Measurements from ENCODE around the gene NOS1AP. TPM values are rescaled to one million over a fixed set of nuclear protein-coding genes. Genes with fewer than 3 reads are reported as not detected.

NOS1AP gene
- total RNA-seq, 5 donors from 2014 or later (not counting 1 experiment from before 2014, with no cell fraction given) = 0.07 to 0.16 (median 0.09) TPM; not detected in 2

DNA sequence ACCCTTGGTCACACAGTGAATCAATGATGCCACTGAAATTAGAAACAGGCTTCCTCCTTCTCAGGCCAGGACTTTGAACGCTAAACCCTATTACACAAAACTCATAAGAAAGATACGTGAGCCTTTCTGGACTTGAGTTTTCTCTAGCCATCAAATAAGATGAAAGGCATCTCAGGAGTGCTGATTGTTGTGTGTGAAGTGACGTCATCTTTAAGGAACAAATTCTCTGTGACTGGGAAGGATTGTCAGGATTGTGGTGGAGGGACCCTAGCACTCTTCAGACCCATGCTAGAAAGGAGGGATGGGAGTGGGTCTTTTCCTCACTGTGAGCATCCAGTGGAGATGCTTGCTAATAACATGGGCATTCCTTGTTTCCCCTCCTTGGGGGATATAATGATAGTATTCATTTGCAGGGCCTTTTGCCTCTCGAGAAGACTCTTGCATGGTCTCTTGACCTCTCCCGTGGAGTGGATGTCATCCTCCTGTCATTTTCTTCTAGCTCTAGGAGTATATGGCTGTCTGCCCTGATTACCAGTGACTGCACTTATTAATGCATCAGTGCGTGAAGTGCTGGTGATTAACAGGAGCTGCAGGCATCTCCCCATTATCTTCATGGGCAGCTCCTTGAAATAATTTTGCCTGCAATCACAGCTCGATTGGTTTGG lies 267.3 kb downstream of the NOS1AP start:
- POLR2A ChIA-PET = no interaction called here
- no peak for ATAC-seq (replicated peaks in 1 of 4)
- Histone ChIP-seq H3K27ac (ENCODE audit: low read length) (no peak overlapping the region), H3K4me1 (ENCODE audit: control insufficient read depth in 1 of 2, extremely low read depth in 1 of 2, insufficient read depth in 2 of 2, low read length in 2 of 2) (no peaks in the 10 kb centered on the region), H3K27me3 (replicated peaks in 1 of 2; ENCODE audit: control insufficient read depth in 2 of 2, extremely low read depth in 1 of 2, insufficient read depth in 2 of 2, low read length in 1 of 2) (no peaks in the 10 kb centered on the region), H3K36me3 (ENCODE audit: control insufficient read depth in 2 of 2, extremely low read depth in 1 of 2, insufficient read depth in 1 of 2, low read length in 1 of 2) (no peaks in the 10 kb centered on the region), H3K9me3 (no peaks in the 10 kb centered on the region), H3K4me3 (ENCODE audit: control insufficient read depth in 1 of 2, extremely low read depth in 1 of 2, low read length in 1 of 2) (no peak overlapping the region)
- Mint-ChIP-seq H3K36me3 (no peaks in the 10 kb centered on the region), H3K27ac (no peak overlapping the region), H3K4me3 (no peak overlapping the region), H3K4me1 (no peaks in the 10 kb centered on the region), H3K27me3 (peaks cover 16 to 32% of the 10 kb centered on the region in 2 donors), H3K9me3 (no peaks in the 10 kb centered on the region)
- 80% methylated on average over 2 of the region's 7 CpGs for WGBS (ENCODE audit: insufficient coverage)
- CTCF ChIA-PET = no interaction called here
- DNase-seq = no peak

DNA sequence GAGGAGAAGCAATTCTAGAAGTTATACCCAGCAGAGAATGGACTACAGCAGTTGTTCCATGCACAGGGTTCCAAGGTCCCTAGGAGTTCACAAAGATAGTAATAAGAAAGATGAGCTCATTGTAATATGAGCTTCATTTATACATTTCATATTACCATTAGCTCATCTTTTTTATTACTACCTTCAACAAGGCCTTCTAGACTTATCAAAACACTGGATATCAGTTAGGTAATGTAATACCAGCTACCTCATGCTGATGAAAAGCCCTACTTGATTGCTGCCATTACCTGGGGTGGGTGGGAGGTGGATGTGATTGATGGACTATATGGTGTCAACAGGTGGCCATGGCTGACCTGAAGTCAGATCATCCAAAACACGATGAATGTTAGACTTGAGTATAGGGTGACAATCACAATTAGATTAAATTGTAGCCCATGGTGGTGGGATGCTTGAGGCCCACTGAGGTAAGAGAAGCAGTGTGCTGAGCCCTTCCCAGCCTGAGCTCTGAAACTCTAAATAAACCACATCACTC lies 273.0 kb downstream of the NOS1AP start:
- Histone ChIP-seq H3K4me3 (ENCODE audit: control insufficient read depth in 1 of 2, extremely low read depth in 1 of 2, low read length in 1 of 2) (no peak overlapping the region), H3K27ac (ENCODE audit: low read length) (no peak overlapping the region), H3K27me3 (replicated peaks in 1 of 2; ENCODE audit: control insufficient read depth in 2 of 2, extremely low read depth in 1 of 2, insufficient read depth in 2 of 2, low read length in 1 of 2) (no peaks in the 10 kb centered on the region), H3K9me3 (no peaks in the 10 kb centered on the region), H3K36me3 (ENCODE audit: control insufficient read depth in 2 of 2, extremely low read depth in 1 of 2, insufficient read depth in 1 of 2, low read length in 1 of 2) (no peaks in the 10 kb centered on the region), H3K4me1 (ENCODE audit: control insufficient read depth in 1 of 2, extremely low read depth in 1 of 2, insufficient read depth in 2 of 2, low read length in 2 of 2) (no peaks in the 10 kb centered on the region)
- H3K36me3 Mint-ChIP-seq = no peaks in the 10 kb centered on the region
- ATAC-seq (replicated peaks in 1 of 4) (no peak), DNase-seq (no peak)
- H3K27ac Mint-ChIP-seq = no peak overlapping the region
- H3K4me1 Mint-ChIP-seq = no peaks in the 10 kb centered on the region
- POLR2A ChIA-PET = no interaction called here
- no peak overlapping the region for H3K4me3 Mint-ChIP-seq
- H3K9me3 Mint-ChIP-seq = no peaks in the 10 kb centered on the region
- H3K27me3 Mint-ChIP-seq = peaks cover 7 to 19% of the 10 kb centered on the region in 2 donors
- CTCF ChIA-PET = no interaction called here
- WGBS (ENCODE audit: insufficient coverage) = 83% methylated on average over 1 of the region's 1 CpG

DNA sequence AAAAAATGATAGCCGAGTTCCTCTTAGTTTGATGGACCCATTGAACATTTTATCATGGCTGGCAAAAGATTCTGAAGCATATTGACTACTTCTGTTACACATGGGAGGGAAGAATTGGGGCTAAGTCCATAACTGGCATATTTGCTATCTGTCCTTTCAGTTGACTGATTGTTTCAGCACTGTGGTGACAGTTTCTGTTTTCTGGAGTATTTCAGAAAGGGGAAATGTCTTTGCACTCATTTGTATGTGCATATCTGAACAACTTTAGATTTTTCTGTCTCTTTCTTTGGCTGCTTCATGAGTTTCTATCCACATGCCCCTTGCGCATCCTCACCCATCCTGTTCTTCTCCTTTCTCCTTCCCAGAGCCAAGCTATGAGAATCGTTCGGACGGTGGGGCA lies 274.0 kb downstream of the NOS1AP start:
- POLR2A ChIA-PET = no interaction called here
- WGBS (ENCODE audit: insufficient coverage) = 90% methylated on average over 2 of the region's 5 CpGs
- H3K9me3 Mint-ChIP-seq = no peaks in the 10 kb centered on the region

DNA sequence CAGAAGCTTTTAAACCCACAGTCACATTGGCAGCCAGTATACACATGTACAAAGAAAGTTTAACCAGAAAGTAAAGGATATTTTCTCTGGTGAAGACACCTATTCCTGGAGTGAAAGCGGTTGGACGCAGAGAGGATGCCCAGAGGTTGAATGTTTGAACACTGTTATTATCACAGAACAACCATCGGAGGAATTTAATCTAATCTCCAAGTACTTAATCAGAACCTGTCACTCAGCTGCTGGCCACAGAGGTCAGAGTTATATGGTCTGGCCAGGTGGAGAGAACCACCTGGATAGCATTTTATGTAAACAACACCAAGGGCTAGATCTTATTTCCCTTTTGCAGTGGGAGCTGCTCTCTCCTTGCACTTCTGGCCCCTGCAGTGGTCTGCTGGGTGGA lies 277.8 kb downstream of the NOS1AP start:
- no peak overlapping the region for H3K27ac ChIP-seq (ENCODE audit: low read length)
- Mint-ChIP-seq H3K4me1 (no peaks in the 10 kb centered on the region), H3K27ac (no peak overlapping the region), H3K4me3 (no peak overlapping the region), H3K9me3 (no peaks in the 10 kb centered on the region), H3K36me3 (no peaks in the 10 kb centered on the region), H3K27me3 (peaks cover 3 to 10% of the 10 kb centered on the region in 2 donors)
- ATAC-seq (replicated peaks in 1 of 4) (no peak), DNase-seq (no peak)
- H3K36me3 ChIP-seq (ENCODE audit: control insufficient read depth in 2 of 2, extremely low read depth in 1 of 2, insufficient read depth in 1 of 2, low read length in 1 of 2) = no peaks in the 10 kb centered on the region
- H3K9me3 ChIP-seq = no peaks in the 10 kb centered on the region
- CTCF ChIA-PET = no interaction called here
- POLR2A ChIA-PET = no interaction called here
- WGBS (ENCODE audit: insufficient coverage) = 100% methylated on average over 2 of the region's 3 CpGs
- H3K4me1 ChIP-seq (ENCODE audit: control insufficient read depth in 1 of 2, extremely low read depth in 1 of 2, insufficient read depth in 2 of 2, low read length in 2 of 2) = no peaks in the 10 kb centered on the region
- no peak overlapping the region for H3K4me3 ChIP-seq (ENCODE audit: control insufficient read depth in 1 of 2, extremely low read depth in 1 of 2, low read length in 1 of 2)
- H3K27me3 ChIP-seq (replicated peaks in 1 of 2; ENCODE audit: control insufficient read depth in 2 of 2, extremely low read depth in 1 of 2, insufficient read depth in 2 of 2, low read length in 1 of 2) = peaks cover 0 to 2% of the 10 kb centered on the region in 2 experiments

More for the DNA sequence above, 274.0 kb downstream of the NOS1AP start:
- Histone ChIP-seq H3K4me1 (ENCODE audit: control insufficient read depth in 1 of 2, extremely low read depth in 1 of 2, insufficient read depth in 2 of 2, low read length in 2 of 2) (no peaks in the 10 kb centered on the region), H3K27ac (ENCODE audit: low read length) (no peak overlapping the region), H3K27me3 (replicated peaks in 1 of 2; ENCODE audit: control insufficient read depth in 2 of 2, extremely low read depth in 1 of 2, insufficient read depth in 2 of 2, low read length in 1 of 2) (no peaks in the 10 kb centered on the region), H3K36me3 (ENCODE audit: control insufficient read depth in 2 of 2, extremely low read depth in 1 of 2, insufficient read depth in 1 of 2, low read length in 1 of 2) (no peaks in the 10 kb centered on the region), H3K9me3 (no peaks in the 10 kb centered on the region), H3K4me3 (ENCODE audit: control insufficient read depth in 1 of 2, extremely low read depth in 1 of 2, low read length in 1 of 2) (no peak overlapping the region)
- H3K4me1 Mint-ChIP-seq = no peaks in the 10 kb centered on the region
- no peak overlapping the region for H3K4me3 Mint-ChIP-seq
- CTCF ChIA-PET = no interaction called here
- ATAC-seq (replicated peaks in 1 of 4) (no peak), DNase-seq (no peak)
- peaks cover 7 to 12% of the 10 kb centered on the region in 2 donors for H3K27me3 Mint-ChIP-seq
- no peaks in the 10 kb centered on the region for H3K36me3 Mint-ChIP-seq
- H3K27ac Mint-ChIP-seq = no peak overlapping the region

DNA sequence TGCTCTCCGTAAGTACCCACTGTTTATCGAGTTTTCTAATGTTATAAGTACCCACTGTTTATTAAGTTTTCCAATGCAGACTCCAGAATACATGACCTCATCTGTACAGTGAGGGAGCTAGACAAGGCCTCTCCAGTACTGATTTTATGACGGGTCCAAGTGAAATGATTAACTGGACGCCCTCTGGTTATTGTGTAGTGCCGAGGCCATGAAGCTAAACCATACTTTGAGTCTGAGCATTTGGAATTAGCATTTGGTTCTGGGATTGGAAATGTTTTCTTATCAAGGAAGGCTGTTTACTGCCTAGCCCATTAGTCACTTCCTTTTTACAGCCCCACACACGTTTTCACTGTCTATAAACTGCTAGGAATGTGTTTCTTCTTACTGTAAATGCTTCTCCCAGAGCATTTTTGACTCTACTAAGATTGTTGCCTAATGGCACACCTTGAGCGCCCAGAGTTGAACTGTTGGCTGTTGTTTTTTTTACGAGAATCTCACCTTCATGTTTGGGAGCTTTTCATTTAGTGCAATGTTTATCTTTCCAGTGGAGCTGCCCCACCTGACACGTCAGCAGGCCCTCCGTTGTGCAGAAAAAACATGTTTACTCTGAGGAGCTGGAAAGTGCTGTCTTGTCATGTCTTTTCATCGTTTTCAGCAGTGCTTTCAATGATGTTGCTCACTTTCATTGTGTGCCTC lies 280.3 kb downstream of the NOS1AP start:
- Mint-ChIP-seq H3K27me3 (peaks cover 10 to 12% of the 10 kb centered on the region in 2 donors), H3K9me3 (no peaks in the 10 kb centered on the region), H3K4me1 (no peaks in the 10 kb centered on the region), H3K4me3 (no peak overlapping the region), H3K36me3 (no peaks in the 10 kb centered on the region), H3K27ac (no peak overlapping the region)
- ChIA-PET POLR2A (no interaction called here), CTCF (no interaction called here)
- no peak overlapping the region for H3K27ac ChIP-seq (ENCODE audit: low read length)
- H3K27me3 ChIP-seq (replicated peaks in 1 of 2; ENCODE audit: control insufficient read depth in 2 of 2, extremely low read depth in 1 of 2, insufficient read depth in 2 of 2, low read length in 1 of 2) = peaks cover 0 to 6% of the 10 kb centered on the region in 2 experiments
- H3K4me3 ChIP-seq (ENCODE audit: control insufficient read depth in 1 of 2, extremely low read depth in 1 of 2, low read length in 1 of 2) = no peak overlapping the region
- H3K9me3 ChIP-seq = no peaks in the 10 kb centered on the region
- ATAC-seq (replicated peaks in 1 of 4) (no peak), DNase-seq (no peak)
- H3K36me3 ChIP-seq (ENCODE audit: control insufficient read depth in 2 of 2, extremely low read depth in 1 of 2, insufficient read depth in 1 of 2, low read length in 1 of 2) = no peaks in the 10 kb centered on the region
- 70% methylated on average over 5 of the region's 11 CpGs for WGBS (ENCODE audit: insufficient coverage)
- no peaks in the 10 kb centered on the region for H3K4me1 ChIP-seq (ENCODE audit: control insufficient read depth in 1 of 2, extremely low read depth in 1 of 2, insufficient read depth in 2 of 2, low read length in 2 of 2)

DNA sequence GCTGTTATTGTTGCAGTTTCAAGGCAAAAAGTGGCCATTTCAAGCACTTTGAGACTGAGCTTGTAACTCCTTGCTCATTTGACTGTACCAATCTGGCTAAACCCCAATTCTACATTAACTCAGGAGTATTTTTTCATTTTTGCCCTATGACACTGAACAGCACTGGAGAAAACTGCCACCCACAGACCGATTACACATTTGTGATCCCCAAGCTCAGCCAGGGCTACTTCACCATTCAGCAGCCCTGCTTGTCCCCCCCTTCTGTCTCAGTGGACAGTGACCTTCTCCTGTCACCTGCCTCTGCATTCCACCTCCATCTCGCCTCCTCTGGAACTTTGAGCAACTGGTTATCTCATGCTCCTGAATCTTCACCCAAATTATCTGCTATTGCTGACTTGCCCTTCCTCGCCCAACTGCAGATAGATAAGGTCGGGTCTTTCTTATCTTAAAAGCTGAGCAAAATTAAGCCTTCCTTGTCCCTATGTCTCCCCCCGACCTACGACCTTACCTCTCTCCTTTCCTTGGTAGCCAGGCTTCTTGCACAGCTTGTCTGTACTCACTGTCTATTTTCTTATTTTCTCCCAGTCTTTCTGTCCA lies 281.9 kb downstream of the NOS1AP start:
- ChIA-PET POLR2A (no interaction called here), CTCF (no interaction called here)
- Histone ChIP-seq H3K36me3 (ENCODE audit: control insufficient read depth in 2 of 2, extremely low read depth in 1 of 2, insufficient read depth in 1 of 2, low read length in 1 of 2) (no peaks in the 10 kb centered on the region), H3K4me3 (ENCODE audit: control insufficient read depth in 1 of 2, extremely low read depth in 1 of 2, low read length in 1 of 2) (no peak overlapping the region), H3K9me3 (no peaks in the 10 kb centered on the region), H3K27me3 (replicated peaks in 1 of 2; ENCODE audit: control insufficient read depth in 2 of 2, extremely low read depth in 1 of 2, insufficient read depth in 2 of 2, low read length in 1 of 2) (peaks cover 0 to 6% of the 10 kb centered on the region in 2 experiments), H3K27ac (ENCODE audit: low read length) (no peak overlapping the region), H3K4me1 (ENCODE audit: control insufficient read depth in 1 of 2, extremely low read depth in 1 of 2, insufficient read depth in 2 of 2, low read length in 2 of 2) (no peaks in the 10 kb centered on the region)
- 62% methylated on average over 6 of the region's 6 CpGs for WGBS (ENCODE audit: insufficient coverage)
- DNase-seq (no peak), ATAC-seq (replicated peaks in 1 of 4) (no peak)
- no peaks in the 10 kb centered on the region for H3K9me3 Mint-ChIP-seq
- H3K27ac Mint-ChIP-seq = no peak overlapping the region
- peaks cover 10 to 14% of the 10 kb centered on the region in 2 donors for H3K27me3 Mint-ChIP-seq
- H3K4me3 Mint-ChIP-seq = no peak overlapping the region
- H3K4me1 Mint-ChIP-seq = no peaks in the 10 kb centered on the region
- H3K36me3 Mint-ChIP-seq = no peaks in the 10 kb centered on the region

Measured in T-cell (primary cell).